ENCODE data around the gene FILIP1L. TPM values are rescaled to one million over a fixed set of nuclear protein-coding genes. Genes with fewer than 3 reads are reported as not detected.

FILIP1L gene
- total RNA-seq, 1 donor from 2014 or later, result 1.1 TPM

DNA sequence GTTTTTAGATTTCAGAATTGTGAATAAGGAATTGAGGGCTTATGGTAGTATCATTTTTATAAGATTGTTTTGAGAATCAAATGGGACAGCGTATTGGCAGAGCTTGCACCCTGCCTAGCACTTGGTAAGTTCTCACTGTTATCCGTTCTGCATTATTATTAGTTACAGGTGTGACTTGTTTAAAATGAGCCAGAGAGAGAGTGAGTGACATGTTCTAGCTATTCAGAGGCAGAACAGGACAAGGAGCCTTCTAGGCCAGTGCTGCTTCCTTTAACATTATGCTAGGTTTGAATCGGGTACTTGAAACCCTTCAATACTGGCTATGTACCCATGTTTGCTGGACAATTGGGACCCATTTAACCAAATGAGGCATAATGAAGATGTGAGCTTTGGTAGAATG is 133.7 kb downstream of the FILIP1L start:
- TF ChIP-seq, protein P1, sequence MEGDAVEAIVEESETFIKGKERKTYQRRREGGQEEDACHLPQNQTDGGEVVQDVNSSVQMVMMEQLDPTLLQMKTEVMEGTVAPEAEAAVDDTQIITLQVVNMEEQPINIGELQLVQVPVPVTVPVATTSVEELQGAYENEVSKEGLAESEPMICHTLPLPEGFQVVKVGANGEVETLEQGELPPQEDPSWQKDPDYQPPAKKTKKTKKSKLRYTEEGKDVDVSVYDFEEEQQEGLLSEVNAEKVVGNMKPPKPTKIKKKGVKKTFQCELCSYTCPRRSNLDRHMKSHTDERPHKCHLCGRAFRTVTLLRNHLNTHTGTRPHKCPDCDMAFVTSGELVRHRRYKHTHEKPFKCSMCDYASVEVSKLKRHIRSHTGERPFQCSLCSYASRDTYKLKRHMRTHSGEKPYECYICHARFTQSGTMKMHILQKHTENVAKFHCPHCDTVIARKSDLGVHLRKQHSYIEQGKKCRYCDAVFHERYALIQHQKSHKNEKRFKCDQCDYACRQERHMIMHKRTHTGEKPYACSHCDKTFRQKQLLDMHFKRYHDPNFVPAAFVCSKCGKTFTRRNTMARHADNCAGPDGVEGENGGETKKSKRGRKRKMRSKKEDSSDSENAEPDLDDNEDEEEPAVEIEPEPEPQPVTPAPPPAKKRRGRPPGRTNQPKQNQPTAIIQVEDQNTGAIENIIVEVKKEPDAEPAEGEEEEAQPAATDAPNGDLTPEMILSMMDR (IDR thresholded peaks at IDR 0.05; ENCODE audit: insufficient read depth, low read length, severe bottlenecking), result no peak
- DNase-seq (ENCODE audit: low read depth), result no peak
- FAIRE-seq, result no peak
- Histone ChIP-seq H3K4me3 (ENCODE audit: low read depth, low read length) (no peak overlapping the region), H3K27me3 (ENCODE audit: control insufficient read depth, insufficient read depth, low read length) (no peaks in the 10 kb centered on the region), H3K36me3 (ENCODE audit: control insufficient read depth, insufficient read depth, low read length) (no peaks in the 10 kb centered on the region)

DNA sequence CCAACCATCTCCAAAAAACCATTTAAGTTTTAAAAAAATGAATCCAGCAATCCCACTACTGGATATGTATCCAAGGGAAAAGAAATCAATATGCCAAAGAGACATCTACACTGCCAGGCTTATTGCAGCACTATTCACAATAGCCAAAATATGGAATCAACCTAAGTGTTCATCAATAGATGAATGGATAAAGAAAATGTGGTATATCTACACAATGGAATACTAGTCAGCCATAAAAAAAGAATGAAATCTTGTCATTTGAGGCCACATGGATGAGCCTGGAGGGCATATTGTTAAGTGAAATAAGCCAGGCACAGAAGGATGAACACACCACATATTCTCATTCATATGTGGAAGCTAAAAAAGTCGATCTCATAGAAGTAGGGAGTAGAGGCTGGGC is 136.1 kb downstream of the FILIP1L start:
- Histone ChIP-seq H3K4me3 (ENCODE audit: low read depth, low read length) (no peak overlapping the region), H3K36me3 (ENCODE audit: control insufficient read depth, insufficient read depth, low read length) (no peaks in the 10 kb centered on the region), H3K27me3 (ENCODE audit: control insufficient read depth, insufficient read depth, low read length) (no peaks in the 10 kb centered on the region)
- no peak for DNase-seq (ENCODE audit: low read depth)
- no peak for FAIRE-seq
- TF ChIP-seq, protein P1 (IDR thresholded peaks at IDR 0.05; ENCODE audit: insufficient read depth, low read length, severe bottlenecking), result no peak

DNA sequence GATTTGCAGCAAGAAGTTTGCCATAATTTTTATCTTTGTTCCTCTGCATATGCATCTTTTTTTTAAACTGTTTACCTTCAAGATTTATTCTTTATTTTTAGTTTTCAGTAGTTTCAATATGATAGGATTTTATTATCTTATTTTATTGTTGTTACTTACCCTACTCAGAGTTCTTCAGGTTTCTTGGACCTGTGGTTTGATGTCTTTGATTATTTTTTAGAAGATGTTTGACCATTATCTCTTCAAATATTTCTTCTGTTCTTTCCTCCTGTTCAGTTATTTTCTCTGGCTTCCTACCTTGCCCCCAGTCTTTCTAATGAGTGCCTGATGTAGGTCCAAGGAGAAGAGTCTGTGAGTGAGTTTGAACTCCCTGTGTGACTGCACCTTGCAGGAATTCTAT is 137.7 kb downstream of the FILIP1L start:
- Histone ChIP-seq H3K36me3 (ENCODE audit: control insufficient read depth, insufficient read depth, low read length) (no peaks in the 10 kb centered on the region), H3K4me3 (ENCODE audit: low read depth, low read length) (no peak overlapping the region), H3K27me3 (ENCODE audit: control insufficient read depth, insufficient read depth, low read length) (no peaks in the 10 kb centered on the region)
- no peak for DNase-seq (ENCODE audit: low read depth)
- TF ChIP-seq, protein P1 (IDR thresholded peaks at IDR 0.05; ENCODE audit: insufficient read depth, low read length, severe bottlenecking), result no peak
- no peak for FAIRE-seq

DNA sequence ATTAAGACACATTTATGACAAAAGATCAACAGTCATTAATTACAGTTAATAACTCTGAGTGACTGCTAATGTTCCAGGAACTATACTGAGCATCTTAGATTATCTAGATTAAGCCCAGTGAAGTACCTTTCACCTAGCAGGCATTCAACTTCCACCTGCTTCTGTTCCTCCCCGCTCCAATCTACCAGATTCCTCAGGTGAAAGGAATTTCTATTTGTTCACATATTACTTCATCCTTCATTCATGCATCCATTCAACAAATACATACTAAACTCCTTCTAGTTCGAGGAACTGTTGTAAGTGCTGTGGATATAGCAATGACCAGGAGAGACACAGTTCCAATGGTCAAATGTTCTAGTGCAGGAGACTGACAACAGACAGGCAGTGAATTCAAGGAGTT is 139.3 kb downstream of the FILIP1L start:
- no peak overlapping the region for H3K4me3 ChIP-seq (ENCODE audit: low read depth, low read length)
- no peaks in the 10 kb centered on the region for H3K27me3 ChIP-seq (ENCODE audit: control insufficient read depth, insufficient read depth, low read length)
- no peaks in the 10 kb centered on the region for H3K36me3 ChIP-seq (ENCODE audit: control insufficient read depth, insufficient read depth, low read length)
- TF ChIP-seq, protein P1 (IDR thresholded peaks at IDR 0.05; ENCODE audit: insufficient read depth, low read length, severe bottlenecking), result no peak
- DNase-seq (ENCODE audit: low read depth), result peak; percentile 32
- FAIRE-seq, result no peak

DNA sequence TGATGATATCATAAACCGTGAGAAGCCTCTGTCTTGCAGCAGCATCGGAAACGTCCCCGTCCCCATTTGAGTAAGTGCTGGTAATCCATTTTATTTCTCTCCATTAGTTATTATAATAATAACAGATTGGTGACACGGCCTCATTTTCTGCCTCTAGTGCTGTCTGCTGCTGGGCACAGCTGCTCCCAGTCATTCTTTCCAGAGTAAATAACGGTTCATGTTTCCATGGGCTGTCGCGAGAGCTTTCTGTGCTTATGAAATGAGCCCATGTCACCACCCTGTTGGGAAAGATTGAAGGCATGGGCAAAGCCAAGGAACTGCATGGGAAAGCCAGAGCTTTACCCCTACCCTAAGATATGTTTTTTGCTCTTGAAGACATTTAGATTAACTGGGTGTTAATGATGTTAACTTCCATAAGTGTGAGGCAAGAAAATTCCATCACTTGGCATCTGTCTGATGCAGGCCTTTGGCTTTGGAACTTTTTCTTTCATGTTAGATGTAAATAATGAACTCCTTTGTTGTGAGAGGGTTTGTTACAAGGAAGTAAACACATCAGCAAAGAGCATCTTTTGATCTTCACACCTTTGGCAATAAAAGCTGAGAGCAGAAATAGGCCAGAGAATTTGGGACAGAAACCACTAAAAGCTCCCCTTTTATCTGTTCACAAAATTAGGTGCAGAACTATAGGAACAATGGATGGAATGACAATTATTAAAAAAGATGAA is 141.8 kb downstream of the FILIP1L start:
- no peak overlapping the region for H3K4me3 ChIP-seq (ENCODE audit: low read depth, low read length)
- DNase-seq (ENCODE audit: low read depth), result no peak
- TF ChIP-seq, protein P1 (IDR thresholded peaks at IDR 0.05; ENCODE audit: insufficient read depth, low read length, severe bottlenecking), result no peak
- no peak for FAIRE-seq
- H3K36me3 ChIP-seq (ENCODE audit: control insufficient read depth, insufficient read depth, low read length), result no peaks in the 10 kb centered on the region
- H3K27me3 ChIP-seq (ENCODE audit: control insufficient read depth, insufficient read depth, low read length), result no peaks in the 10 kb centered on the region

DNA sequence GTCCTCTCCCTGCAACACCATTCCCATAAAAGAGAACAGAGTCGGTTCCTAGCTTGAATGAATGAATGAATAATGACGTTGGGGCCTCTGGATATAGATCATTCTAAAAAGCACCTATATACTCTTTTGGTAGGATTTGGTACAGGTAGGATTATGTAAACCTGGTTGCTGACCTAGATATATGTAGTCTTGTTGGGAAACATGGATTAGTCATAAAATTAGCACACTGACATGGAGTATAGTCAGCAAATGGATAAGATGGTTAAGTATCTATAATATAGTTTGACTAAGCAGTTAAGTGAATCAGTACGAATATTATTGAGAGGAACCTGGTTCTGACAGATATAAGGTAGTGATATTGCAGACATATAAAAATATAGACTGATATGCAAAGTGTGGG is 142.5 kb downstream of the FILIP1L start:
- Histone ChIP-seq H3K36me3 (ENCODE audit: control insufficient read depth, insufficient read depth, low read length) (no peaks in the 10 kb centered on the region), H3K4me3 (ENCODE audit: low read depth, low read length) (no peak overlapping the region), H3K27me3 (ENCODE audit: control insufficient read depth, insufficient read depth, low read length) (no peaks in the 10 kb centered on the region)
- TF ChIP-seq, protein P1 (IDR thresholded peaks at IDR 0.05; ENCODE audit: insufficient read depth, low read length, severe bottlenecking), result no peak
- FAIRE-seq, result no peak
- DNase-seq (ENCODE audit: low read depth), result peak; percentile 83
